ENCODE data around the gene IL21R.

- TF ChIP-seq CTCF (conservative IDR thresholded peaks at IDR 0.05) (no peak), ZFX (IDR thresholded peaks at IDR 0.05) (no peak)
Observed at GRCh38 chr16:27429981-27430441, 28.0 kb downstream of the IL21R start.
